HEK293T (cell line): ENCODE data around the gene DERL3.
"Not testable (repeated sequence)": the region's sequence is repeated elsewhere in the genome, so short reads cannot be mapped to it uniquely, and the experiment has no call there.

Source experiments
- CTCF ChIA-PET: fragments of 350-600 bp; formaldehyde crosslinking; extraction: SDS; loops from one replicate; lab custom pipeline; 2021; ENCODE audit warnings: antibody characterized with exemption, inconsistent platforms; lab: Yijun Ruan, JAX
- POLR2A ChIA-PET: fragments of 350-600 bp; formaldehyde crosslinking; extraction: SDS; loops from one replicate; lab custom pipeline; 2020; ENCODE audit warnings: antibody characterized with exemption, inconsistent platforms; lab: Yijun Ruan, JAX
- DNase-seq: peaks from one replicate; pipeline ENCODE4 v3.0.0; 2012; ENCODE audit warnings: mixed read lengths; ENCODE audit errors: extremely low spot score
- ARNT ChIP-seq: fragments of 450-650 bp; IDR thresholded peaks from 2 replicates; pipeline ENCODE4 v1.6.1; 2017; ENCODE audit warnings: mild to moderate bottlenecking
- BHLHE40 ChIP-seq: fragments of 450-650 bp; IDR thresholded peaks from 2 replicates; pipeline ENCODE4 v1.6.1; 2016; ENCODE audit warnings: mild to moderate bottlenecking, moderate library complexity, borderline replicate concordance
- CTBP1 ChIP-seq: fragments of 450-650 bp; IDR thresholded peaks from 2 replicates; pipeline ENCODE4 v1.6.1; 2016; ENCODE audit warnings: borderline replicate concordance
- ELF4 ChIP-seq: fragments of 450-650 bp; IDR thresholded peaks from 2 replicates; pipeline ENCODE4 v1.6.1; 2017; ENCODE audit warnings: antibody characterized with exemption
- FOXA1 ChIP-seq: fragments of 450-650 bp; IDR thresholded peaks from 2 replicates; pipeline ENCODE4 v1.6.1; 2016; ENCODE audit warnings: mild to moderate bottlenecking
- FOXK2 ChIP-seq: fragments of 450-650 bp; IDR thresholded peaks from 2 replicates; pipeline ENCODE4 v1.6.1; 2016; ENCODE audit warnings: mild to moderate bottlenecking
- FOXM1 ChIP-seq: fragments of 450-650 bp; IDR thresholded peaks from 2 replicates; pipeline ENCODE4 v1.6.1; 2017; ENCODE audit warnings: mild to moderate bottlenecking, borderline replicate concordance
- HDGF ChIP-seq: fragments of 450-650 bp; IDR thresholded peaks from 2 replicates; pipeline ENCODE4 v1.6.1; 2017; ENCODE audit warnings: antibody characterized with exemption, borderline replicate concordance
- L3MBTL2 ChIP-seq: fragments of 450-650 bp; conservative IDR thresholded peaks from 2 replicates; pipeline ENCODE4 v1.6.1; 2016; ENCODE audit warnings: mild to moderate bottlenecking
- LEF1 ChIP-seq: fragments of 450-650 bp; IDR thresholded peaks from 2 replicates; pipeline ENCODE4 v1.6.1; 2017; ENCODE audit warnings: mild to moderate bottlenecking, borderline replicate concordance
- NFRKB ChIP-seq: fragments of 450-650 bp; IDR thresholded peaks from 2 replicates; pipeline ENCODE4 v1.6.1; 2016; ENCODE audit warnings: mild to moderate bottlenecking, moderate library complexity
- PKNOX1 ChIP-seq: fragments of 450-650 bp; IDR thresholded peaks from 2 replicates; pipeline ENCODE4 v1.6.1; 2016
- SP1 ChIP-seq: fragments of 450-650 bp; IDR thresholded peaks from 2 replicates; pipeline ENCODE4 v1.6.1; 2017
- SUZ12 ChIP-seq: fragments of 450-650 bp; IDR thresholded peaks from 2 replicates; pipeline ENCODE4 v1.6.1; 2016; ENCODE audit warnings: mild to moderate bottlenecking
- TARDBP ChIP-seq: fragments of 450-650 bp; IDR thresholded peaks from 2 replicates; pipeline ENCODE4 v1.6.1; 2016
- ZNF384 ChIP-seq: fragments of 450-650 bp; IDR thresholded peaks from 2 replicates; pipeline ENCODE4 v1.6.1; 2016

DERL3 gene

GRCh38 chr22:23875801-23876200 is 37.0 kb upstream of the DERL3 start:
- TF ChIP-seq ELF4 = no peak
- no peak for TF ChIP-seq L3MBTL2
- no peak for DNase-seq
- ChIA-PET POLR2A (interaction anchor here (1.0 to 2.9 kb wide), 2 partner anchors 17 to 28 kb away, joined by 3 to 16 read pairs; partner anchors contain the start of gene SLC2A11), CTCF (no interaction called here)

GRCh38 chr22:23874871-23875270 is 36.1 kb upstream of the DERL3 start:
- no peak for TF ChIP-seq FOXM1
- TF ChIP-seq L3MBTL2 = no peak
- TF ChIP-seq BHLHE40 = no peak
- no peak for TF ChIP-seq LEF1
- TF ChIP-seq SP1 = no peak
- TF ChIP-seq TARDBP = no peak
- TF ChIP-seq ARNT = no peak
- TF ChIP-seq NFRKB = no peak
- no peak for TF ChIP-seq ELF4
- CTCF ChIA-PET = interaction anchor here (0.6 kb wide), 1 partner anchor 115 kb away, joined by 5 read pairs; no protein-coding TSS in a partner anchor
- no peak for DNase-seq
- POLR2A ChIA-PET = interaction anchor here (1.4 to 2.9 kb wide), 2 partner anchors 16 to 19 kb away, joined by 5 to 16 read pairs; partner anchors contain the start of genes MIF and SLC2A11

- DNase-seq = no peak
- ChIA-PET POLR2A (interaction anchor here (1.5 to 4.8 kb wide), 2 partner anchors 10 to 26 kb away, joined by 6 to 25 read pairs; partner anchors contain the start of genes MIF and SLC2A11), CTCF (no interaction called here)
- TF ChIP-seq BHLHE40 (no peak), SUZ12 (no peak)
Observed at GRCh38 chr22:23868580-23868979, 29.8 kb upstream of the DERL3 start.

GRCh38 chr22:23864499-23865154 is 25.8 kb upstream of the DERL3 start:
- POLR2A ChIA-PET = interaction anchor here (1.8 kb wide), 1 partner anchor 30 kb away, joined by 10 read pairs; the partner anchor contains the start of gene MIF
- not testable (repeated sequence) for DNase-seq
- CTCF ChIA-PET = interaction anchor here (0.6 to 1.1 kb wide), 2 partner anchors 17 to 30 kb away, joined by 3 to 4 read pairs; partner anchors contain the start of gene MIF

- POLR2A ChIA-PET = interaction anchor here (6.8 kb wide), 1 partner anchor 31 kb away, joined by 85 read pairs; the partner anchor contains the start of gene MIF
Observed at GRCh38 chr22:23862103-23862502, 23.3 kb upstream of the DERL3 start.

GRCh38 chr22:23860187-23860586 is 21.4 kb upstream of the DERL3 start:
- POLR2A ChIA-PET = interaction anchor here (6.8 kb wide), 1 partner anchor 33 kb away, joined by 85 read pairs; the partner anchor contains the start of gene MIF
- not testable (repeated sequence) for DNase-seq
- CTCF ChIA-PET = interaction anchor here (0.5 kb wide), 1 partner anchor 142 kb away, joined by 8 read pairs; no protein-coding TSS in a partner anchor

More at GRCh38 chr22:23862103-23862502, 23.3 kb upstream of the DERL3 start:
- peak; percentile 73 for DNase-seq
- CTCF ChIA-PET = interaction anchor here (0.9 to 1.1 kb wide), 3 partner anchors 10 to 94 kb away, joined by 3 to 4 read pairs (median 4); no protein-coding TSS in a partner anchor
- TF ChIP-seq FOXA1 = no peak
- no peak for TF ChIP-seq L3MBTL2
- TF ChIP-seq NFRKB = no peak
- TF ChIP-seq ZNF384 = no peak
- TF ChIP-seq HDGF = no peak
- TF ChIP-seq SP1 = no peak
- TF ChIP-seq FOXK2 = no peak
- no peak for TF ChIP-seq SUZ12
- TF ChIP-seq TARDBP = no peak
- TF ChIP-seq PKNOX1 = no peak
- TF ChIP-seq ARNT = no peak
- TF ChIP-seq FOXM1 = no peak
- TF ChIP-seq ELF4 = no peak
- no peak for TF ChIP-seq CTBP1
- no peak for TF ChIP-seq BHLHE40
- no peak for TF ChIP-seq LEF1

GRCh38 chr22:23859201-23859600 is 20.4 kb upstream of the DERL3 start:
- no peak for TF ChIP-seq BHLHE40
- ChIA-PET CTCF (interaction anchor here (0.6 to 2.8 kb wide), 5 partner anchors 9 to 90 kb away, joined by 3 to 18 read pairs (median 4); partner anchors contain the start of gene MIF), POLR2A (interaction anchor here (1.4 to 6.8 kb wide), 8 partner anchors 8 to 221 kb away, joined by 3 to 85 read pairs (median 24); partner anchors contain the start of genes CHCHD10 and MIF)
- DNase-seq = no peak

- POLR2A ChIA-PET = interaction anchor here (1.2 to 6.8 kb wide), 10 partner anchors 9 to 221 kb away, joined by 3 to 85 read pairs (median 20); partner anchors contain the start of genes CHCHD10 and MIF
- no peak for DNase-seq
- CTCF ChIA-PET = interaction anchor here (0.6 to 2.8 kb wide), 6 partner anchors 8 to 145 kb away, joined by 3 to 18 read pairs (median 4); partner anchors contain the start of gene MIF
- TF ChIP-seq HDGF (no peak), ELF4 (no peak), BHLHE40 (no peak), ARNT (no peak), FOXK2 (no peak), SUZ12 (no peak), SP1 (no peak), TARDBP (no peak), ZNF384 (no peak), CTBP1 (no peak)
Observed at GRCh38 chr22:23858484-23858815, 19.6 kb upstream of the DERL3 start.
